ENCODE data around the gene FARP1.

FARP1 gene

DNA sequence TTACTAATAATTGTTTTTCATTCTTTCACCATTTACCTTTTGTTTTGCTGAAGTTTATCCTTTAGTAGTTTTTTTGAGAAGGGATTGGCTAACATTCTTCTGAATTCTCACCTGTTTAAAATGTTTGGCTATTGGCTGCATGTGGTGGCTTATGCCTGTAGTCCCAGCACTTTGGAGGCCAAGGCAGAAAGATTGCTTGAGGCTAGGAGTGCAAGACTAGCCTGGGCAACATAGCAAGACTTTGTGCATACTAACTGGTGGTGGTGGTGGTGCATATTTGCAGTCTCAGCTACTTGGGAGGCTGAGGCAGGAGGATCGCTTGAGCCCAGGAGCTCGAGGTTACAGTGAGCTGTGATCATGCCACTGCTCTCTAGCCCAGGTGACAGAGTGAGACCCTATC, 61.7 kb downstream of the FARP1 start:
- no peak overlapping the region for H3K9ac ChIP-seq
- H3K79me2 ChIP-seq, result peaks cover 2% of the 10 kb centered on the region
- TF ChIP-seq, protein P1, sequence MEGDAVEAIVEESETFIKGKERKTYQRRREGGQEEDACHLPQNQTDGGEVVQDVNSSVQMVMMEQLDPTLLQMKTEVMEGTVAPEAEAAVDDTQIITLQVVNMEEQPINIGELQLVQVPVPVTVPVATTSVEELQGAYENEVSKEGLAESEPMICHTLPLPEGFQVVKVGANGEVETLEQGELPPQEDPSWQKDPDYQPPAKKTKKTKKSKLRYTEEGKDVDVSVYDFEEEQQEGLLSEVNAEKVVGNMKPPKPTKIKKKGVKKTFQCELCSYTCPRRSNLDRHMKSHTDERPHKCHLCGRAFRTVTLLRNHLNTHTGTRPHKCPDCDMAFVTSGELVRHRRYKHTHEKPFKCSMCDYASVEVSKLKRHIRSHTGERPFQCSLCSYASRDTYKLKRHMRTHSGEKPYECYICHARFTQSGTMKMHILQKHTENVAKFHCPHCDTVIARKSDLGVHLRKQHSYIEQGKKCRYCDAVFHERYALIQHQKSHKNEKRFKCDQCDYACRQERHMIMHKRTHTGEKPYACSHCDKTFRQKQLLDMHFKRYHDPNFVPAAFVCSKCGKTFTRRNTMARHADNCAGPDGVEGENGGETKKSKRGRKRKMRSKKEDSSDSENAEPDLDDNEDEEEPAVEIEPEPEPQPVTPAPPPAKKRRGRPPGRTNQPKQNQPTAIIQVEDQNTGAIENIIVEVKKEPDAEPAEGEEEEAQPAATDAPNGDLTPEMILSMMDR (IDR thresholded peaks at IDR 0.05), result no peak
- H3K4me2 ChIP-seq (ENCODE audit: low read length), result no peak overlapping the region
- no peak overlapping the region for H3K27ac ChIP-seq
- no peak overlapping the region for H3K4me3 ChIP-seq (ENCODE audit: low read depth, low read length)
- H3K9me3 ChIP-seq (ENCODE audit: control insufficient read depth, low read length), result no peaks in the 10 kb centered on the region
- H3K36me3 ChIP-seq (ENCODE audit: control insufficient read depth, insufficient read depth, low read length), result no peaks in the 10 kb centered on the region
- H2AFZ ChIP-seq, result no peak overlapping the region
- no peaks in the 10 kb centered on the region for H3K4me1 ChIP-seq
- H3K27me3 ChIP-seq (ENCODE audit: control insufficient read depth, insufficient read depth, low read length), result no peaks in the 10 kb centered on the region

DNA sequence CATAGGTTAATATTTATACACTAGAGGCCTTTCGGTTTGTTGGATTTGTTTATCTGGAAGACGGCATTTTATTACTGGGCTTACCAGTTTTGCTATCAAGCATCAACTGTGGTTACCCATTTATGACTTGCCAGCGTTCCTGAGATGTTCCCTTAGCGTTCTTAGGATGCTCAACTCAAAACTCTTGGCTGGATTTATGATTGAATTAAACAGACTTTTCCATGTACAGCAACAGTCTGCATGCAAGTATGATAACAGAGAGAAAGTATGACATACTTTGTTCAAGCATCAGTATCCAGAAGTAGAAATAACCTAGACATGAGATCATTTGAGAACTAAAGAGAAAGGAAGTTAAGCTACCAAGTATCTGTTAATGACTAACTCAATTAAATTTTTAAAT, 64.1 kb downstream of the FARP1 start:
- no peaks in the 10 kb centered on the region for H3K27me3 ChIP-seq (ENCODE audit: control insufficient read depth, insufficient read depth, low read length)
- H2AFZ ChIP-seq, result no peak overlapping the region
- H3K4me3 ChIP-seq (ENCODE audit: low read depth, low read length), result no peak overlapping the region
- TF ChIP-seq, protein P1 (IDR thresholded peaks at IDR 0.05), result no peak
- no peaks in the 10 kb centered on the region for H3K36me3 ChIP-seq (ENCODE audit: control insufficient read depth, insufficient read depth, low read length)
- no peaks in the 10 kb centered on the region for H3K4me1 ChIP-seq
- peaks cover 2% of the 10 kb centered on the region for H3K79me2 ChIP-seq
- no peak overlapping the region for H3K4me2 ChIP-seq (ENCODE audit: low read length)
- no peaks in the 10 kb centered on the region for H3K9me3 ChIP-seq (ENCODE audit: control insufficient read depth, low read length)
- no peak overlapping the region for H3K9ac ChIP-seq
- H3K27ac ChIP-seq, result no peak overlapping the region

DNA sequence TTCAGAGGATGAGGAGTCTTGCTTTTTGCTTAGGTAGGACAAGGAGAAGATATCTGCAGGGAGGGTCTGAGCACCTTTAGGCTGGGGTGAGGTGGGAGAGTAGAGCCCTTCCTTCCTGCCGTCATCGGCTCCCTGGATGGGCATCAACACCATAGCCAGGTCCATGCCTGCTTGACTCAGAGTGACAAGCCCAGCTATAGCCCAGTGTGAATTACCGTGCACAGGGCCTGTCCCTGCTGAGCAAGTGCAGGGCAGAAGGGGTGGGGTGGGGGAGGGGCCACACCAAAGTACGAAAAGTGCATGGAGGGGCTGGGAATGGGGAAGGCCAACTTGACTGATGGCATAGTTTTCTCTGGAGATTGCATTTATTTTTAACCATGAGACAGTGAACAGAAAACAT, 64.5 kb downstream of the FARP1 start:
- no peak overlapping the region for H3K27ac ChIP-seq
- no peak overlapping the region for H3K4me3 ChIP-seq (ENCODE audit: low read depth, low read length)
- no peak overlapping the region for H3K4me2 ChIP-seq (ENCODE audit: low read length)
- H2AFZ ChIP-seq, result no peak overlapping the region
- H3K4me1 ChIP-seq, result no peaks in the 10 kb centered on the region
- H3K9ac ChIP-seq, result no peak overlapping the region
- H3K36me3 ChIP-seq (ENCODE audit: control insufficient read depth, insufficient read depth, low read length), result no peaks in the 10 kb centered on the region
- no peaks in the 10 kb centered on the region for H3K27me3 ChIP-seq (ENCODE audit: control insufficient read depth, insufficient read depth, low read length)
- TF ChIP-seq, protein P1 (IDR thresholded peaks at IDR 0.05), result no peak
- no peaks in the 10 kb centered on the region for H3K9me3 ChIP-seq (ENCODE audit: control insufficient read depth, low read length)
- H3K79me2 ChIP-seq, result peaks cover 2% of the 10 kb centered on the region

DNA sequence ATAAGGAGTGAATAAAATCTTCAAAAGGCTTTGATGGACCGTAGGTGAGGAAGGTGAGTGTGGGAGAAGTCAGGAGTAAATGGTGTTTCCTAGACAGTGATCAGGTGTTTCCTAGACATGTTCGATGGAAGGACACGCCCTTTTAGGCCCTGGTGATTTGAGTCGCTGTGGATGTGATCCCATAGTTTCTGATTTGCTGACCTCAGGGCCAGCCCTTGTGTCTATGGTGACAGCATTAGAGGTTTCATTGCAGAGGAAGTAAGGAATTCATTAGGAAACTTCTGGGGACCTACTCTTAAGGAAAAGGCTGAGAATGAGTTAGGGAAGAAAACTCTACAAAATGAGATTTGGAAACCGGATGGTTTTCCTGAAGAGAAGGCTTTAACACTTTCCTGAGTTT, 65.7 kb downstream of the FARP1 start:
- no peaks in the 10 kb centered on the region for H3K27me3 ChIP-seq (ENCODE audit: control insufficient read depth, insufficient read depth, low read length)
- H3K27ac ChIP-seq, result no peak overlapping the region
- H3K4me3 ChIP-seq (ENCODE audit: low read depth, low read length), result no peak overlapping the region
- TF ChIP-seq, protein P1 (IDR thresholded peaks at IDR 0.05), result no peak
- no peaks in the 10 kb centered on the region for H3K4me1 ChIP-seq
- no peak overlapping the region for H2AFZ ChIP-seq
- no peak overlapping the region for H3K4me2 ChIP-seq (ENCODE audit: low read length)
- peaks cover 2% of the 10 kb centered on the region for H3K79me2 ChIP-seq
- H3K9me3 ChIP-seq (ENCODE audit: control insufficient read depth, low read length), result no peaks in the 10 kb centered on the region
- no peak overlapping the region for H3K9ac ChIP-seq
- no peaks in the 10 kb centered on the region for H3K36me3 ChIP-seq (ENCODE audit: control insufficient read depth, insufficient read depth, low read length)

DNA sequence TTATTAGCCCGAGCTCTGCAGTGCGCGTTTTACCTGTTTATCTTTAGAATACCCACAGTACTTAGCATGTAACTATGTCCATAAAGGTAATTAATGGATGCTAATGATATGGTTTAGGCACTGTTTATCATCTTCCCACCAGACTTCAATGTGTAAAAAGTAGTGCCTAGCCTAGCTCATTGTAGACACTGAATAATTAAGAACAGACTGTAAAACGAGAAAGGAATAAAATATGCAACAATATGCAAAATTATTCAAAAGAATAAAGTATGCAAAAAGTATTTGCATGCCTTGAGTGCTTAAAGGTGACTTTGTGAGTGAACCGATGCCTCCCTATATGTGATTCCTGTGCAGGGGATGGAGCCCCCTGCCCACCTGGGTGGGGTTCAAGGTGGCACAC, 69.9 kb downstream of the FARP1 start:
- no peaks in the 10 kb centered on the region for H3K36me3 ChIP-seq (ENCODE audit: control insufficient read depth, insufficient read depth, low read length)
- H3K9me3 ChIP-seq (ENCODE audit: control insufficient read depth, low read length), result no peaks in the 10 kb centered on the region
- H3K9ac ChIP-seq, result no peak overlapping the region
- H2AFZ ChIP-seq, result no peak overlapping the region
- TF ChIP-seq, protein P1 (IDR thresholded peaks at IDR 0.05), result no peak
- H3K79me2 ChIP-seq, result no peaks in the 10 kb centered on the region
- no peak overlapping the region for H3K4me3 ChIP-seq (ENCODE audit: low read depth, low read length)
- H3K4me2 ChIP-seq (ENCODE audit: low read length), result no peak overlapping the region
- peaks cover 5% of the 10 kb centered on the region for H3K4me1 ChIP-seq
- H3K27ac ChIP-seq, result no peak overlapping the region
- H3K27me3 ChIP-seq (ENCODE audit: control insufficient read depth, insufficient read depth, low read length), result no peaks in the 10 kb centered on the region

All from parathyroid adenoma (tissue), 2 donors.